Vagina (tissue), 2 donors: ENCODE data around the gene TTC23L. TPM values are rescaled to one million over a fixed set of nuclear protein-coding genes. Genes with fewer than 3 reads are reported as not detected.

ENCODE experiments used
- DNase-seq, 2 donors: peaks; one replicate each; pipeline ENCODE4 v3.0.0-alpha.2; 2017; ENCODE audit errors: extremely low spot score in 2 of 2
- H3K27ac ChIP-seq: fragments of 200-600 bp; sonication (generic); one replicate; pipeline ENCODE4 v1.5.1; 2019
- H3K27me3 ChIP-seq: fragments of 200-600 bp; sonication (generic); one replicate; pipeline ENCODE4 v1.5.1; 2019
- H3K36me3 ChIP-seq, 2 donors: fragments of 200-600 bp; sonication (generic); one replicate each; pipeline ENCODE4 v1.5.1; 2017 to 2019
- H3K4me1 ChIP-seq: fragments of 200-600 bp; sonication (generic); one replicate; pipeline ENCODE4 v1.5.1; 2019
- H3K4me3 ChIP-seq, 2 donors: fragments of 200-600 bp; sonication (generic); 1 replicate in 1 of 2; 2 replicates in 1 of 2; pipeline ENCODE4 v1.5.1; 2016 to 2019
- H3K9me3 ChIP-seq: fragments of 200-600 bp; sonication (generic); one replicate; pipeline ENCODE4 v1.5.1; 2019
- POLR2A ChIP-seq, 2 donors: fragments of 450-650 bp; IDR thresholded peaks; one replicate each; pipeline ENCODE4 v1.6.1; 2017; ENCODE audit warnings: antibody characterized with exemption in 2 of 2, mild to moderate bottlenecking in 2 of 2, moderate library complexity in 2 of 2
- POLR2AphosphoS5 ChIP-seq, 2 donors: sonication (generic); formaldehyde crosslinking; IDR thresholded peaks; one replicate each; pipeline ENCODE4 v1.9.0; 2017; ENCODE audit warnings: antibody characterized with exemption in 2 of 2, mild to moderate bottlenecking in 2 of 2, low read depth in 1 of 2; ENCODE audit not compliant: insufficient read depth in 1 of 2
- intact Hi-C: fragments of 100-400 bp; cut with DNase I; formaldehyde crosslinking; loops from one replicate; pipeline ENCODE4 v1.15.1; 2023
- total RNA-seq: library from RNA; depleted of rRNA; stranded (reverse); fragments of >200 nt; gene quantifications from one replicate; pipeline ENCODE4 v1.2.3, GENCODE V29; 2016
- TF ChIP-seq, protein P1 (sequence below), 3 experiments: fragments of 450-650 bp in 2 of 3; fragments of 200-600 bp in 1 of 3; sonication (generic) in 1 of 3; IDR thresholded peaks; one replicate each; pipeline ENCODE4 v1.5.1; 2017 to 2019; ENCODE audit warnings: antibody characterized with exemption in 3 of 3, mild to moderate bottlenecking in 2 of 3, moderate library complexity in 2 of 3

The TTC23L gene
- total RNA-seq, 1 donor from 2014 or later = 0.25 TPM

DNA sequence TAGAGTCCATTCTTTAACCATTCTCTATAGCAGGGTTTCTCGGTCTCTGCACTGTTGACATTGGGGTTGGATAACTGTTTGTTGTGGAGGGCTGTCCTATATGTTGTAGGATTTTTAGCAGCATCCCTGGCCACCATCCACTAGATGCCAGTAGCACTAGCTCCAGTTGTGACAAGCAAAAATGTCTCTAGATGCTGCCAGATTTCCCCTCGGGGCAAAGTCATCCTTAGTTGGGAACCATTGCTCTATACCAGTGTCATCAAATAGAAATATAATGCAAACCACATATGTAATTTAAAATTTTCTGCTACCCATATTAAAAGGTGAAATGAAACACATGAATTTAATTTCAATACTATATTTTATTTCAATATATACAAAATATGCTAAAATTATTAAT lies 2.9 kb downstream of the TTC23L start:
- H3K27ac ChIP-seq = no peak overlapping the region
- no peaks in the 10 kb centered on the region for H3K36me3 ChIP-seq
- no peaks in the 10 kb centered on the region for H3K4me1 ChIP-seq
- intact Hi-C loops = no loop called here
- no peaks in the 10 kb centered on the region for H3K9me3 ChIP-seq
- TF ChIP-seq POLR2A (IDR thresholded peaks at IDR 0.05) (no peak), POLR2AphosphoS5 (IDR thresholded peaks at IDR 0.05; ENCODE audit: insufficient read depth in 1 of 2, low read depth in 1 of 2) (no peak)
- TF ChIP-seq, protein P1, sequence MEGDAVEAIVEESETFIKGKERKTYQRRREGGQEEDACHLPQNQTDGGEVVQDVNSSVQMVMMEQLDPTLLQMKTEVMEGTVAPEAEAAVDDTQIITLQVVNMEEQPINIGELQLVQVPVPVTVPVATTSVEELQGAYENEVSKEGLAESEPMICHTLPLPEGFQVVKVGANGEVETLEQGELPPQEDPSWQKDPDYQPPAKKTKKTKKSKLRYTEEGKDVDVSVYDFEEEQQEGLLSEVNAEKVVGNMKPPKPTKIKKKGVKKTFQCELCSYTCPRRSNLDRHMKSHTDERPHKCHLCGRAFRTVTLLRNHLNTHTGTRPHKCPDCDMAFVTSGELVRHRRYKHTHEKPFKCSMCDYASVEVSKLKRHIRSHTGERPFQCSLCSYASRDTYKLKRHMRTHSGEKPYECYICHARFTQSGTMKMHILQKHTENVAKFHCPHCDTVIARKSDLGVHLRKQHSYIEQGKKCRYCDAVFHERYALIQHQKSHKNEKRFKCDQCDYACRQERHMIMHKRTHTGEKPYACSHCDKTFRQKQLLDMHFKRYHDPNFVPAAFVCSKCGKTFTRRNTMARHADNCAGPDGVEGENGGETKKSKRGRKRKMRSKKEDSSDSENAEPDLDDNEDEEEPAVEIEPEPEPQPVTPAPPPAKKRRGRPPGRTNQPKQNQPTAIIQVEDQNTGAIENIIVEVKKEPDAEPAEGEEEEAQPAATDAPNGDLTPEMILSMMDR (IDR thresholded peaks at IDR 0.05) = no peak
- no peak overlapping the region for H3K4me3 ChIP-seq
- DNase-seq = no peak
- no peaks in the 10 kb centered on the region for H3K27me3 ChIP-seq

DNA sequence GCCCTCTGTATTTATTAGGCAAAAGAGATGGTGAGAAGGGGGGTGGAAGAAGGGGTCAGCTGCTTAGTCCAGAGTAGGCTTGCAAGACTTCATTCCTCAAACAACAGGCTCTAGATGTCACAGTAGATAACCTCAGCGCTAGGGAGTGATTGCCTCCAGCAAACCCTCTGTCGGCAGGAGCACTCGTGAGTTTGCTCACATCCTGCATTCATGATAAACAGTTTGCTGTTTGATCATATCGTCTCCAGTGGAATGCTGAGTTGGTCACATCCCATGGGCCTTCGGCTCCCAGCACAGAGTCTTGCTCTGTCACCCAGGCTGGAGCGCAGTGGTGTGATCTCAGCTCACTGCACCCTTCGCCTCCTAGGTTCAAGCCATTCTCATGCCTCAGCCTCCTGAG lies 3.6 kb downstream of the TTC23L start:
- no peaks in the 10 kb centered on the region for H3K27me3 ChIP-seq
- intact Hi-C loops = no loop called here
- H3K27ac ChIP-seq = no peak overlapping the region
- no peaks in the 10 kb centered on the region for H3K9me3 ChIP-seq
- DNase-seq = no peak
- no peaks in the 10 kb centered on the region for H3K36me3 ChIP-seq
- no peaks in the 10 kb centered on the region for H3K4me1 ChIP-seq
- TF ChIP-seq POLR2A (IDR thresholded peaks at IDR 0.05) (no peak), POLR2AphosphoS5 (IDR thresholded peaks at IDR 0.05; ENCODE audit: insufficient read depth in 1 of 2, low read depth in 1 of 2) (no peak)
- TF ChIP-seq, protein P1 (IDR thresholded peaks at IDR 0.05) = no peak
- no peak overlapping the region for H3K4me3 ChIP-seq

DNA sequence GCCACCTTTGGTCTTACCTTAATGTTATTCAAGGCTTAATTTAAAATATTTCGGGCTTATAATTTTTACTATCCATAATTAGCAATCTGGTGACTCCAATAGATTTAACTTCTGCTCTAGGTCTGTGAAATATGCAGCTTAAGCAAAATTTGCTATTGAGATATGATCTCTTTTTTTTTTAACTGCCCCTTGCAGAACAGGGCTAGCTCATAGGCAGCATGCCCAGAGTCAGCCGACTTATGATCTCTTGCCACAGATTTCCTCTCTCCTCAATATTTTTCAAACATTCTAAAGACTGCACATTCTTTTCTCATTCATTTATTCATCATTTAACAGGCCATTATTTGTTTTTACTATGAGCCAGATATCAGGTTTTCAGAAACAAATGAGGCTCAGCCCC lies 4.5 kb downstream of the TTC23L start:
- H3K36me3 ChIP-seq = no peaks in the 10 kb centered on the region
- H3K4me1 ChIP-seq = no peaks in the 10 kb centered on the region
- no peaks in the 10 kb centered on the region for H3K27me3 ChIP-seq
- H3K9me3 ChIP-seq = no peaks in the 10 kb centered on the region
- intact Hi-C loops = no loop called here
- no peak overlapping the region for H3K27ac ChIP-seq
- H3K4me3 ChIP-seq = no peak overlapping the region
- TF ChIP-seq, protein P1 (IDR thresholded peaks at IDR 0.05) = no peak
- TF ChIP-seq POLR2A (IDR thresholded peaks at IDR 0.05) (no peak), POLR2AphosphoS5 (IDR thresholded peaks at IDR 0.05; ENCODE audit: insufficient read depth in 1 of 2, low read depth in 1 of 2) (no peak)
- no peak for DNase-seq

DNA sequence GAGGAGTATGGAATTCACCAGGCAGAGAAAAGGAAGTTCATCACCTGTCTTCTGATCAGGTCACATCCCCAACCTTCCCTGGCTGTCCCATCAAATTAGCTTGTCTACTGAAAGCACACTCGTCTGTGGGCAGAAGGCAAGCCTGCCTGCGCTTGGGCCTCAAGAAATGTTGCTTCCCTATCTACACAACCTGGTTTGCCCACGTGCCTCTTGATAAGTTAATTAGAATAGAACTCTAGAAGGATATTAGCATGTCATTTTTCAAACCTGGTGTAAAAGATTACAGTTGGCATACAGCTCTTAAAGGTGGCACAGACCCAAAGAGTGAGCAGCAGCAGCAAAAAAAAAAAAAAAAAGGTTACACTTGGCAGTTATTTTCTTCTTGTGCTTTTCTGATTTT lies 5.1 kb downstream of the TTC23L start:
- H3K36me3 ChIP-seq = no peaks in the 10 kb centered on the region
- no peaks in the 10 kb centered on the region for H3K9me3 ChIP-seq
- no peak overlapping the region for H3K27ac ChIP-seq
- H3K4me3 ChIP-seq = no peak overlapping the region
- no peak for DNase-seq
- TF ChIP-seq, protein P1 (IDR thresholded peaks at IDR 0.05) = no peak
- TF ChIP-seq POLR2A (IDR thresholded peaks at IDR 0.05) = no peak
- intact Hi-C loops = no loop called here
- H3K4me1 ChIP-seq = no peaks in the 10 kb centered on the region
- no peaks in the 10 kb centered on the region for H3K27me3 ChIP-seq

DNA sequence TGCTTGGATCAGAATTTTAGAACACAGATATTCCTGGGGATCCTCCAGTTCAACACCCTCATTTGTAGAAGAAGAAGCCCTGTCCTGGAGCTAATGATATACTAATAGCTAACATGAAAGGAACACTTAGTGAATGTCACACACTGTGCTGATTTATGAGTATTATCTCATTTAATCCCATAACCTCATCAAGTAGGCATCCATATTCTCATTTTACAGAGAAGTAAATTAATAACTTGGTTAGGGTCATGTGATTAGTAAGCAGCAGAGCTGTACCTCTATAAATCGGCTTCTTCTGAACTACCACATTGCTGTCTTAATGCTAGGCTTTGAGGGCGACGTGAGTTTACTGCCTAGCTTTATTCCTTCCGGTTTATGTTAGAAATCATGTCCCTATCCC lies 6.0 kb downstream of the TTC23L start:
- intact Hi-C loops = no loop called here
- no peak overlapping the region for H3K4me3 ChIP-seq
- TF ChIP-seq, protein P1 (IDR thresholded peaks at IDR 0.05) = no peak
- no peak for TF ChIP-seq POLR2A (IDR thresholded peaks at IDR 0.05)
- TF ChIP-seq POLR2AphosphoS5 (IDR thresholded peaks at IDR 0.05; ENCODE audit: insufficient read depth in 1 of 2, low read depth in 1 of 2) = no peak

More for the DNA sequence above, 6.0 kb downstream of the TTC23L start:
- Histone ChIP-seq H3K27me3 (no peaks in the 10 kb centered on the region), H3K9me3 (no peaks in the 10 kb centered on the region), H3K4me1 (no peaks in the 10 kb centered on the region), H3K27ac (no peak overlapping the region), H3K36me3 (no peaks in the 10 kb centered on the region)
- DNase-seq = no peak
